Right hindlimb (tissue), 1 donor: ENCODE results near the gene MAX.

Experiments
- DNase-seq: peaks from one replicate; pipeline ENCODE4 v3.0.0-alpha.2; 2018

The MAX gene, protein sequence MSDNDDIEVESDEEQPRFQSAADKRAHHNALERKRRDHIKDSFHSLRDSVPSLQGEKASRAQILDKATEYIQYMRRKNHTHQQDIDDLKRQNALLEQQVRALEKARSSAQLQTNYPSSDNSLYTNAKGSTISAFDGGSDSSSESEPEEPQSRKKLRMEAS

GRCh38 chr14:65102441-65103149, at the start of gene MAX:
Gene MAX, minus strand, starts transcription at chr14:65102517. Its CDS starts 178 bp downstream, at chr14:65102339.
- peak; percentile 99 for DNase-seq

DNA sequence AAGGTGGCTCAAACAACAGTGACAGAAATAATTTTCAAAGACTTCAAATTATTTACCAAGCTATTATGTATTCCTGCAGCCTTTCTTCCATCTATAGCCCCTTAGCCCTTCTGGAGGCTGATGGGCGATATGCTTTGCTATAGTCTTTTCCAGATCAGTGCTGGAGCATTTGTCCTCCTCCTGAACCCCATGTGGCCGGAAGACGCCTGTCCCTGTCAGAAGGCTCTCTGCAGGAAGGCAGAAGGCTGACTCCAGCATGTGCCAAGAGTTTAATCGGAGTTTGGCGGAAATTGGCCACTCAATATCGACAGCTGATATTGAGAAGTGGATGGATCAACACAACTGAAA, 49.3 kb upstream of the MAX start:
- DNase-seq = no peak

DNA sequence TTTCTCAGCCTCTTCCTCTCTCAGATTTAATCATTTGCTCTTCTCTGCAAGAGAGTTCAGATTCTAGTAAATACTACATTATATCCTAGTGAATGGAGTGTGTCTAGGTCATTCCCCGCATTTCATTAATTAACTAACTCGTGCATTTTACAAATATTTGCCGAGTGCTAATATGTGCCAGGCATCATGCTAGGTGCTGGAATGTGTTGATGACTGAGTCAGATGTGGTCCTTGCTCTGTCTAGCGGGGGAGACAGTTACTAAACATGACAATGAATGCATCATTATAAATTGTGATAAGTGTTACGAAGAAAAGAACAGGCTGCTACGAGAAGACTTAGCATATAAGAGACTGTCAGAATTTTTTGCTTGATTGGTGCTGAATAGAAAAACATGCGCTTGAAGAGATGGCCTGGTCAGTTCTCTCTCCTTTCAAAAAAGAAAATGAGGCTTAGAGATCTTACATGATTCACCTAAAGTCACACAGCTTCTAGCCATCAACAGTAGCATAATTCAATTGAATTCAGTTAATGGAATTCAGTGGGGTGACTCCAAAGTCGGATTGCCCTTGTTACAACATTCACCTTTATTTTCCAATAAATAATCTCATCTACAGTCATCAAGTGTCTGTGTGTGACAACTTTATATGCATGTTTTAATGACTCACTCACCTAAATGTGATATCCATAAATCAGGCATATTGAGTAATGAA, 48.7 kb upstream of the MAX start:
- DNase-seq = no peak

DNA sequence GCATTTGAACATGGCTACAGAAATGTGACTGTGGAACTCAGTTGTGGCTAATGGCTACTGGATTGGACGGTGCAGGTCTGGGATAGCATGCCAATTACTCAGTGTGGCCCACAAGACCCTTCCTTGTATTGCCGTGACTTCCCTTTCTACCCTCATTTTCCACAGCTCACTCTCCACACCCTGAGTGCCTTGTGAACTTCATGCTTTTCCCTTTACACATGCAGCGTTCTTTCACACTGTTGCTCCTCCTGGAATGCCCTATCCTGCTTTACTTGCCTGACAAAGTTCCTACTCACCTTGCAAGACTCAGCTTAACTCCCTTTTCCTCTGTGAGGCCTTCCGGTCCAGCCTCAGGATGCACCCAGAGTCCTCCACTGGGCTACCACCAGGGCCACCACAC, 46.8 kb upstream of the MAX start:
- no peak for DNase-seq

DNA sequence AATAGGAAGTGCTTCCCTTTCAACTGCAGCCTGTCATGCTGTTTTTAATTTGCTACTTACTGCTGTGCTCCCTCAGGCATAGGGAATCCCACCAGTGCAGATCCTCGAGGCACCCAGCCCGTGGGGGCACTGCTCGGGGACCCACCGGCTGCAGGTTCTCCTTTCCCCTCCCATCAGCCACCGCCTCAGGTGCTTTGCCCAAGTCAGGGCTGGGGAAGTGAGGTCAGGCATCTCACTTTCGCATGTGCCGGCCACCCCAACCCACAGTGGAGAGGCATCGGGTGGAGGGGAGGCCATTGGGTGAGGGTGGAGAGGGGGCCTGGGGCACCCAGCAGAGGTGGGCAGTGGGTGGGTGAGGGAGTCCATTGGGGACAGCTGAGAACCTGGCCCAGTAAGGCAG, 41.9 kb upstream of the MAX start:
- no peak for DNase-seq

DNA sequence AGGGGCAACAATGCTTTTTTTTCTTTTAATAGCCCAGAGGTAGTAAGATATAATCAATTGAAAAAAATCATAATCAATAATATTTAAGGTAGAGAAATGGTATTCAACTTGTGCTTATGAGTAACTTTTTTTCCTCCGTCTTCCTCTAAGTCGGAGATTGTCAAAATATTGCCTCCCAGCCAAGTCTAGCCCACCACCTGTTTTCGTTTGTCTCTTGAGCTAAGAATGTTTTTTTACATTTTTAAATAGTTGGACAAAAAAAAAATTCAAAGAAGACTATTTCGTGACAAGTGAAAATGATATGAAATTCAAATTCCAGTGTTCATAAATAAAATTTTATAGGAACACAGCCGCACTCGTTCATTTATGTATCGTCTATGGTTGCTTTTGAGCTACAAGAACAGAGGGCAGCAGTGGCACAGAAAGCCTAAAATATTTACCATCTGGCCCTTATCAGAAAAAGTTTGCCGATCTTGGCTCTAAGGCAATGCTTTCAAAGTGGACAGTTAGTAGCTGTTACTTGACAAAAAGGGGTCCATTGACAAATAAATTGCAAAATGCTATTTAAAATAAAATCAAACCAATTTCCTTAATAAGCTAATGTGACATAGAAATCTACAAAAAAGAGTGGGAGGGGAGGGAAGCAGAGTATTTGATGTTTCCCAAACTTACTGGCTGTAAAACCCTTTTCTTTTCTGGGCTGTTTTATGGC, 40.8 kb upstream of the MAX start:
- no peak for DNase-seq

- no peak for DNase-seq
These were observed 40.1 kb upstream of the MAX start for GRCh38 chr14:65142429-65142828.

DNA sequence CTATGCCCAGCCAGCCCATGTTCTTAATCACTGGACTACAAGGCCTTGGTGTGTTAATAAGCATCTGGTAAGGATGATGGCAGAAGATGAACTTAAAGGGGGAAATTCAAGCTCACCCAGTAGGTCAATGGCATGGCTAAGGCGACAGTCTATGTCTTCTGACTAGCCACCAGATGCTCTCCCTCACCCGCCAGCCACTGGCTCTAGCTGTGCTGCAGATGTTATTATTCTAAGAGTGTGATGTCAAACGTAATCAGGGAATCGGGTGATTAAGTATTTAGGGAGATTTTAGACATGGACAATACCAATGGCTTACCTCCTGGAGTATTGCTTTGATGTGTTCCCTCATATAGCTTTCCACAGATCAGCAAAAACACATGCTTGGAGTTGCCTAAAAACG, 39.2 kb upstream of the MAX start:
- DNase-seq = no peak

DNA sequence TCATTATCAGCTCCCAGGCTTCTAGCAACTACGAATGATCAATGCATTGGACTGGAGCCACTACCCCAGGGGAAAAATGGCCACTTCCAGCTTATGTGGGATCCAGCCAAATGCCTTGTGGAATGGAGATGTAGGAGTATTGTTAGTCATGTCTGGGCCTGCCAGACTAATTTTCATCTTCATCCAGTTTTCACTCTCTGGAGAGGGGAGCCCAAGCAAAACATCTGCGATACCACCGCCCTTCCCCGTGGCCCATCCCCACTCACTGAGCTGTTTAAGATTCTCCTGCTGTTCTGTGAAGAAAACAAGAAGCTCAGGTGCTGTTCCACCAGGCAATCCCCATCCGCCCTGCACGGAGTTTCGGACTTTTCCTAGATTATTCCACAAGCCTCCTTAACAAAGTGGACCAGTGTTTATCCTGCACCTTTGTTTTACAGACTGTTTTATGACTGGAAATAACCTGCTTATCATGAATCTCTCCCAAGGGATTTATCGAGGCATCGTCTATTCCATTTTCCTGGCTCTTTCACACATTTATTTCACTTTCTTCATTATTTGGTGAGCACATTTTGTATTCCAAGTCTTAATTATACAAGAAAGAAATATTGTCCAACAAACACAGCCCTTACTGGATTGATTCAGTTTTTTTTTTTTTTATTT, 35.5 kb upstream of the MAX start:
- no peak for DNase-seq

GRCh38 chr14:65134651-65135579, 32.6 kb upstream of the MAX start:
- no peak for DNase-seq

DNA sequence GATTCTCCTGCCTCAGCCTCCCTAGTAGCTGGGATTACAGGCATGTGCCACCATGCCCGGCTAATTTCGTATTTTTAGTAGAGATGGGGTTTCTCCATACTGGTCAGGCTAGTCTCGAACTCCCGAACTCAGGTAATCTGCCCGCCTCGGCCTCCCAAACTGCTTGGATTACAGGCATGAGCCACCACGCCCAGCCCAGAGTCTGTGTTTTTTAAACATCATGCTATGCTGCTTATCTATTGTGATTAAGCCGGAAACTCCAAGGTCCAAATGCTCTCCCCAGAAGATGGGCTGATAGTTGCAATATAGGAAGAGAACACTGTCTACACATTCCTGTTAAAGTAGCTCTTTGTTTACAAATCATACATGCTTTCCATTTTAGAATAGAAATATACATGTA, 30.5 kb upstream of the MAX start:
- no peak for DNase-seq

GRCh38 chr14:65131301-65131701, 29.0 kb upstream of the MAX start:
- no peak for DNase-seq

- no peak for DNase-seq
These were observed 25.8 kb upstream of the MAX start for GRCh38 chr14:65128096-65128495.

GRCh38 chr14:65117769-65118745, 15.7 kb upstream of the MAX start:
- DNase-seq = no peak

GRCh38 chr14:65115615-65116014, 13.3 kb upstream of the MAX start:
- no peak for DNase-seq

GRCh38 chr14:65110525-65110924, 8.2 kb upstream of the MAX start:
- no peak for DNase-seq

DNA sequence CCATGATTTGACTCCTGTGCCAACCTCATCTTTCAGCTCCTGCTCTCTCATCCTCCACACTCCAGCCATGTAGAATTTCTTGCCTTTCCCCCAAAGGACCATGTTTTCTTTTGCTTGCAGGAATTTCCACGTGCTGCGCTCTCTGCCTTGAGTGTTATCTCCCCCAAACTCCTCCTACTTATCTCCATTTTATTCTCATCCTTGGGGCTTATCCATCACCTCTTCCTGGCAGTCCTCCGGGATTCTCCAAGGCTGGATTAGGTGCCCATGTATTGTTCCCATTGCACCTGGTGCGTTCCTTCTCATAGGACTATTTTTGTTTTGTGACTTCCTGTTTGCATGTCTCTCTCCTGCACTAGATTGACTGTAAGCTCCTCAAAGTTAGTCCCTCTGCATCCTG, 7.0 kb upstream of the MAX start:
- DNase-seq = no peak

DNA sequence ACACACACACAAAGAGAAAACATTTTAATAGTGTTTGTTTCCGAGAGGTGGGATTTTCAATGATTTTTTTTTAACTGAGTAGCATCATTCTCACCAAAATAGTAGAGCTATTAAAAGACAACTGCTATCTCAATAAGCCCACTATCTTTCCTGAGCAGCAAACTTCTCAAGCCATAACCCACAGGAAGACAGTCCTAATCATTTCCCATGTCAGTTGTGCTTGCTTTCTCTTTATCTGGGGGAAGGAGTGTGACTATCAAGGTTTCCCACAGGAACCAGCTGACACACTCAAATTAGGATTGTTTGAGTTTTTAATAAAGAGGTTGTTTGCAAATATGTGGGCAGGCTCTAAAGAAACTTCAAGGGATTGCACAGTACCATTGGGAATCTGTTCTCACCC, 4.9 kb upstream of the MAX start:
- no peak for DNase-seq

GRCh38 chr14:65106736-65107135, 4.4 kb upstream of the MAX start:
- no peak for DNase-seq

DNA sequence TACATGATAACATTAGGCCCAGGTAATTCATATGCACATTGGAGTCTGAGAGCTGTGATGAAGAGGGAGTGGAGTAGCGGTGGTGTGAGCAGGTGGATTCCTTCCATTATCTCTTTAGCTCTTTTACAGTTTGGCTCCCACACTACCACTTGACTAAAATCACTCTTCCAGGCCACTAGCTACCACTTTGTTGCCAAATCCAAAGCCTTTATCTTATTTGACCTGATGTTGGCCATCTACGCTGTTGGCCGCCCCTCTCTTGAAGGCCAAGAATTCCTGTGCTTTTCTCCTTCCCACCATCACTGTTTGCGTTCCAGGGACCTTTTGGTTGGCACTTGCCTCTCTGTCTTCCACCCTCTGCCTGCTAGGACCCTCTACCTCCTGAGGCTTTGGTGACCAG, 4.0 kb upstream of the MAX start:
- no peak for DNase-seq

DNA sequence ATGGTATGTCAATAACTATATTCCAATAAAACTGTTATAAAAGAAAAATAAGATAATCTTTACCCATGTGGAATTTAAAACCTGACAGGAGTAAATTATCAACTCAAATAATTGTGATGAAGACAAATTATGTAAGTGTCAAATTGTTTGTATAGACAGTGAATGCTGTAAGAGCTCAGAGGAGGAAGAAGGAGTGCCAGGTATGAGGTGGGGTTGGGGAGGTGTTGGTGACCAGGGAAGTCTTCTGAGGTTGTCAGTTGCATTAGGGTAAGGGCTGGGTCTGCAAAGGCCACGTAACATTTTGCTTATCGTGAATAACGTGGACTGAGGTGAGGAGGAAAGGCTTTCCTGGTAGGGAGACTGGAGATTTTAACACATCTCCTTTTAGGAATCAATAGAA, 2.5 kb upstream of the MAX start:
- DNase-seq = no peak
